ENCODE measurements around the gene SYT1.

DNA sequence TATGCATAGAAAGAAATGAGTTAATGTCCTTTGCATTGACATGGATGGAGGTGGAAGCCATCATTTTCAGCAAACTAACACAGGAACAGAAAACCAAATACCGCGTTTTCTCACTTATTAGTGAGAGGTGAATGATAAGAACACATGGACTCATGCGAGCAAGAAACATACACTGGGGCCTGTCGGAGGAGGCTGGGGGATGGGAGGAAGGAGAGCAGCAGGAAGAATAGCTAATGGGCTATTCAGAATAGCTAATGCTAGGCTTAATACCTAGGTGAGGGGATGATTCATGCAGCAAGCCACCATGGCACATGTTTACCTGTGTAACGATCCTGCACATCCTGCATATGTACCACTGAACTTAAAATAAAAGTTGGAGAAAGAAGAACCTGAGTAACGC lies 29.1 kb upstream of the SYT1 start:
- TF ChIP-seq, protein P1, sequence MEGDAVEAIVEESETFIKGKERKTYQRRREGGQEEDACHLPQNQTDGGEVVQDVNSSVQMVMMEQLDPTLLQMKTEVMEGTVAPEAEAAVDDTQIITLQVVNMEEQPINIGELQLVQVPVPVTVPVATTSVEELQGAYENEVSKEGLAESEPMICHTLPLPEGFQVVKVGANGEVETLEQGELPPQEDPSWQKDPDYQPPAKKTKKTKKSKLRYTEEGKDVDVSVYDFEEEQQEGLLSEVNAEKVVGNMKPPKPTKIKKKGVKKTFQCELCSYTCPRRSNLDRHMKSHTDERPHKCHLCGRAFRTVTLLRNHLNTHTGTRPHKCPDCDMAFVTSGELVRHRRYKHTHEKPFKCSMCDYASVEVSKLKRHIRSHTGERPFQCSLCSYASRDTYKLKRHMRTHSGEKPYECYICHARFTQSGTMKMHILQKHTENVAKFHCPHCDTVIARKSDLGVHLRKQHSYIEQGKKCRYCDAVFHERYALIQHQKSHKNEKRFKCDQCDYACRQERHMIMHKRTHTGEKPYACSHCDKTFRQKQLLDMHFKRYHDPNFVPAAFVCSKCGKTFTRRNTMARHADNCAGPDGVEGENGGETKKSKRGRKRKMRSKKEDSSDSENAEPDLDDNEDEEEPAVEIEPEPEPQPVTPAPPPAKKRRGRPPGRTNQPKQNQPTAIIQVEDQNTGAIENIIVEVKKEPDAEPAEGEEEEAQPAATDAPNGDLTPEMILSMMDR (conservative IDR thresholded peaks at IDR 0.05; ENCODE audit: low read depth, low read length): no peak
- TF ChIP-seq POLR2A (IDR thresholded peaks at IDR 0.05; ENCODE audit: low read depth, low read length): no peak
- TF ChIP-seq RCOR1 (IDR thresholded peaks at IDR 0.05; ENCODE audit: insufficient replicate concordance, low read length): no peak
- TF ChIP-seq CEBPB (IDR thresholded peaks at IDR 0.05; ENCODE audit: low read depth, low read length): no peak
- no peak for TF ChIP-seq USF2 (IDR thresholded peaks at IDR 0.05; ENCODE audit: low read depth, low read length)
- no peak for TF ChIP-seq RAD21 (IDR thresholded peaks at IDR 0.05; ENCODE audit: low read length)
- no peak for TF ChIP-seq CHD1 (IDR thresholded peaks at IDR 0.05; ENCODE audit: low read depth, low read length)
- no peak for TF ChIP-seq MXI1 (IDR thresholded peaks at IDR 0.05; ENCODE audit: borderline replicate concordance, low read depth, low read length)
- no peak for TF ChIP-seq MAFK (IDR thresholded peaks at IDR 0.05; ENCODE audit: low read depth, low read length)
- TF ChIP-seq FOS (IDR thresholded peaks at IDR 0.05; ENCODE audit: low read depth, low read length): no peak
- TF ChIP-seq RFX5 (IDR thresholded peaks at IDR 0.05; ENCODE audit: low read depth, low read length): no peak
